Measurements from ENCODE around the gene RPRD2.

GRCh38 chr1:150516050-150516591 lies 152.2 kb downstream of the RPRD2 start:
- TF ChIP-seq CTCF (conservative IDR thresholded peaks at IDR 0.05; ENCODE audit: low read depth, low read length), result no peak
- no peak for TF ChIP-seq EZH2 (IDR thresholded peaks at IDR 0.05; ENCODE audit: borderline replicate concordance, low read depth, low read length, poor library complexity, severe bottlenecking)

Measured in A673 (cell line).